ENCODE results near the gene NUDT3. TPM values are rescaled to one million over a fixed set of nuclear protein-coding genes. Genes with fewer than 3 reads are reported as not detected.

Gene NUDT3
- polyA plus RNA-seq, 1 donor: 29.6 TPM

DNA sequence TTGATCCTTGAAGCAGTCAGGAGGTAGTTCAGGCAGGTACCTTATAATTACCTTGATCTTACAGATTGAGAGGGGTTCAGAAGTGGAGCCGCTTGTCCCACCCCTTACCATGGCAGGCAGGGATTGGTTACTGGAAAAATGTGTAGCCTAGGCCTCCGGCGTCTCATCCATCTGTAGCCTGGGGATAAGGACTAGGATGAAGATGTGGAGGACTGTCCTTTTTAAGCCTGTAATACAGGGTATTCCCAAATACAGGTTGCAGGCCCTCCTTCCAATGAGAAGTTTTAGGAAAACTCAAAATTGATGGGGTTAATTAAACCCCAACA, 153.0 kb downstream of the NUDT3 start:
- DNase-seq (ENCODE audit: low read depth): no peak

DNA sequence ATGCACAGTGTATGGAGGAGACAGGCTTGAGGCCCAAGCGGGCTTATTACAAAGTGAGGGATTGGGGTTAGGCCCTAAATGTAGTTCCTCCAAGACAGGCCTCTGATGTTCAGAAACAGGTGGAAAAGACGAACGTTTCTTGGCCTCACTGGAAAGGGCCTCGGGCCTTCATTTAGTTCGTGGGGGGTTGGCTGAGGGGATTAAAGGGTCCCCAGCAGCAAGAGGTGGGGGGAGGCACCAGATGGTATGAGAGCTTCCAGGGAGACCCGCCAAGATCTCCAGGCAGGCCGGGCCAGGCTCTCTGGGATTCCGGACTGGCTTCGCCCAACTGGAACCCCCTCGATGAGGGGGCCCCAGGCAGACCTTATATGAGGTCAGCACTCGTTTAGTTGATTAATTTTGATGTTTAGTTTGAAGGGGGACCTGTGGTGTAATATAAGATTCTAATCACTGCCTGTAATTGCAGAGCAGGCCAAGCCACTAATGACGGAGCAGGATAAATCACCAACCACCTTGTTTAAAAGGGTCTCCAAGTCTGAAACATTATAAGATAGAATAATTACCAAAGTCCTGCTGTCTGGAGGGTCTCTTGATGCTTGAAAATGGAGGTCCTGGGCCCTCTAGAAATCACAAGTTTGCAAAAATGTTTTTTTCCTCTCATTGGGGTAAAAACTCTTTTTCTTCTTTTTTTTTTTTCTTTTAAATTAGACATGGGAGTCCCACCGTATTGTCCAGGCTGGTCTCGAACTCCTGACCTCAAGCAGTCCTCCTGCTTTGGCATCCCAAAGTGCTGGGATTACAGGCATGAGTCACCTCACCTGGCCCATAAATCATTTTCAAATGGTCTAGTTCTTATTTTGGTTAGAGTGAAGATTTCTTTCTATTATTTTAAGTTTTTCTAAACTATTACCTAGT, 153.6 kb downstream of the NUDT3 start:
- DNase-seq (ENCODE audit: low read depth): no peak

DNA sequence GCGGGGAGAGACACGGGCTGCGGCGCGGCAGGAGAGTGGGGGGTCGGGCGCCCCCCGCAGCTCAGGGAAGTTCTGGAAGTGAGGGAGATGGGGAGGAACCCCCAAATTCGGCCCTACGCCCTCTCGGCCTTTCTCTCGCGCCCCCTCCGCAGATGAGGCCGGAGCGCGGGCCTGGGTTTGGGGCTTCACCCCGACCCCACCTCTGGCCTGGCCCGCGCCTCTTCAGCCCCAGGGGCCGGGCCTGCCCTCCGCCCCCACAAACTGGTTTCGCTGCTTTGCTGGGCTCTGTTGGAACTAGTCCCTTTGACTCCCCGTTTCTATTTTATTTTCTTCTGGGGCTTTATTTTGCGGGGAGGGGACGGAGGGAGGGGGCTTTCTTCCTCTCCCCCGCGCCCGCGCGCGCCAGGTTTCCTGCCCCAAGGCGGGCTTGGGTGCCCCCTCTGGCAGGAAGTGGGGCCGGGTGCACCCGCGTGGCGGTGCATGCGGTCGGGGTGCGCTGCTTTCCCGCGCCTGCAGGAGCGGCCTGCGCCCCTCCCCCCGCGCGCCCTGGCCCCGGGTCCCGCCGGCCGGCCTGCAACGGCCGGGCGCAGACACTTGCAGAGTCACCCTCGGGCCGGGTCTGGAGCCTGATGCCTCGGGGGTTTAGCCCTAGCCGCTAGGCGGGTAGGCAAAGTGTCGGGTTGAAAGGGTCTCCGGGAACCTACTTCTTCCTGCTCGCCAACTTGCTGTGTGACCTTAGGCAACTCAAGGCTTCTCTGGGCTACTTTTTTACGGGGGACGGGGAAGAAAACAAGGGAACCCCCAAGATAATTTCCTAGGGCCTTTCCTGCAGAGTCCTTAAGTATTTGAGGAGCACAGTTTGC, 154.5 kb downstream of the NUDT3 start:
- DNase-seq (ENCODE audit: low read depth): no peak

DNA sequence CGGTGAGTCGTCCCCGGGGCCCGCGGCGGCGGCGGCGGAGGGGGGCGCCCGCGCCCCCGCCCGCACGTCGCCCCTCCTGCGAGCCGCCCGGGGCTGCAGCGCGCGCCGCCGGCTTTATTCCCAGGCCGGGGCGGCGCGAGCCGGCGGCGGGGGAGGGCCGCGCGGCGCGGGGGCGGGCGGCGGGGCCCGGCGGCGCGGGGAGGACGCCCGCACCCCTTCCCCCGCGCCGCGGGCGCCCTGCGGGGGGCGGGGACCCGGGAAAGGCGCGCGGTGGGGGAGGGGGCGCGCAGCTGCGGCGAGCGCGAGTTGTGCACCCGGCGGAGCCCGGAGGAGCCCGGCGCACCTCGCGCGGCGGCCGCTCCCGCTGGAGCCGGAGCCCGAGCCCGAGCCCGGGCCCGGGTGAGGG, 155.2 kb downstream of the NUDT3 start:
- DNase-seq (ENCODE audit: low read depth): no peak

DNA sequence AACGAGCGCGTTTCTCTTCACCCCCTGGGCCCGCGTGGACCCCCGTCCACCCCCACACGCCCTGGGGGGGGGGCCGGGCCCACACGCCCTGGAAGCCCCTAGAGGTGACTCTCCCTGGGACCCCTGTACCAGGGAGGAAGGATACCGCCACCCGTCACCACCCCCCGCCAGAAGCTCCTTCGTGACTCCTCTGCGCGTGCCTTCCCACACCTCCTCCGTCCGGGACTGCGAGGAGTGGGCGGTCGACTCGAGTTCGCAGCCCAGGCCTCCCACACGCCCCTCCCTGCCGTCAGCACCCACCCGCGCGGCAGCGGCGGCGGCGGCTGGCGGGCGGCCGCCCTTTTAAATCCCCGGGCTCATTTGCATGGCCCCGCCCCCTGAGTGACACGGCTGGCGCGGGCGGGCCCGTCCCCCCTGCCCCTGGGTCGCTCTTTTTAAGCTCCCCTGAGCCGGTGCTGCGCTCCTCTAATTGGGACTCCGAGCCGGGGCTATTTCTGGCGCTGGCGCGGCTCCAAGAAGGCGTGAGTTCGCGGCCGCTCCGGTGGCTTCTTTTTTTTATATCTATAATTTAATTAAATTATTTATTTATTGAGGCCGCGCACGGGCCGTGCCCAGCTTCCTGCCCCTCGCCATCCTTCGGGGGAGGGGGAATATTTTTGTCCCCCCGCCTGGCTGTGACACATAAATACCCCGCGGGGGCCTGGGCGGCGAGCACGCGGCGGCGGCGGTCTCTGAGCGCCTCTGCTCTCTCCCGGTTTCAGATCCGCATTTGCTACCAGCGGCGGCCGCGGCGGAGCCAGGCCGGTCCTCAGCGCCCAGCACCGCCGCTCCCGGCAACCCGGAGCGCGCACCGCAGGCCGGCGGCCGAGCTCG, 155.8 kb downstream of the NUDT3 start, which contains the start of gene HMGA1:
HMGA1 (plus strand) TSS at position 431 of the 873 bp plus-strand sequence. CDS start 3,908 bp downstream, outside the sequence.
- DNase-seq (ENCODE audit: low read depth): no peak

DNA sequence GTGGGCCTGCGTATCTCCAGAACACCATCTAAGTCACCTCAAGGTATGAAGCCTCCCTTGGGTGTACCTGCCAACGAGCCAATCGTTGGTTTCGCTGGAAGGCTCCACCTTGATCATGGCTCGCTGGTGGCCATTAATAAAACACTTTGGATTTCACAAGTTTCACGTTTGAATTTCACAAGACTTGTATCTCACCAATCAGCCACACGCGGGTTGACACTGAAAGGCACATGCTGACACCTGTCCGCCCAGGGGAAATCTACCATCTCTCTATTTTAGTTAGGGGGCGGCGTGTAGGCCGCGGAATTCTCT, 156.4 kb downstream of the NUDT3 start:
- DNase-seq (ENCODE audit: low read depth): no peak

DNA sequence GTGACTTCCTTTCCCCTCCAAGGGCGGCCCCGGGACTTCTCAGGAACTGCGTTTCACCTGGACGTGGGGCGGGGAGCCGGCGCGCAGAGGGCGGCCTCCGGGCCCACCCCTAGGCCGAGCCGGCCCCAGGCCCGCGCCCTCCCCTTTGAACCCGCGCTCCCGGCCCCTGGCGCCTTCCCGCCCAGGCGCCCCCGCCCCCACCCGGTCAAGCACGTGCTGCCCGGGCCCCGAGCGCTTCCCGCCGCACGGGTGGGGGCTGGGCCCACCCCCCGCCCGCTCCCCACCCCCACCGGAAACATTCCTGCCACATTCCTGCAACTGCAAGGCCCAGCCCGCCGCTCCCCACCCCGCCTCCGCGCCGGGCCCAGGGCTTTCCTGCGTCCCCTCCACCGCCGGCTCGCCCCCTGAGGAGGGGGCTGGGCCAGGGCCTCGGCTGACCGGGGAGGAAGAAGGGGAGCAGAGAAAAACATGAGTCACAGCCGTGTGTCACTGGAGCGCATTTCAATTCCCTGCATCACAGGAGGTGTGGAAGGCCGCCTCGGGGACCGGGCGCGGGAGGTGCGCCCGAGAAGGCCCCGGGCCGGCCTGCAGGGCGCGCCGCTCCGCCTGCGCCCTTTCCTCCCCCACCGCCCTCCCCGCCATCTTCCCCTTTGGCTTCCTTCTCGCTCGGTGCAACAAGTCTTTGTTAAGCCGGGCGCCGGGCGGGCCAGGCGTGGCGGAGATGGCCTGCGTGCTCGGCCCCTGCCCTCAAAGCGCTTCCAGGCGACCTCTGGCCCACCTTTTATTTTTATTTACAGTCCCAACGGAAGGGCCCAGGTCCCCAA, 156.9 kb downstream of the NUDT3 start:
- DNase-seq (ENCODE audit: low read depth): no peak

DNA sequence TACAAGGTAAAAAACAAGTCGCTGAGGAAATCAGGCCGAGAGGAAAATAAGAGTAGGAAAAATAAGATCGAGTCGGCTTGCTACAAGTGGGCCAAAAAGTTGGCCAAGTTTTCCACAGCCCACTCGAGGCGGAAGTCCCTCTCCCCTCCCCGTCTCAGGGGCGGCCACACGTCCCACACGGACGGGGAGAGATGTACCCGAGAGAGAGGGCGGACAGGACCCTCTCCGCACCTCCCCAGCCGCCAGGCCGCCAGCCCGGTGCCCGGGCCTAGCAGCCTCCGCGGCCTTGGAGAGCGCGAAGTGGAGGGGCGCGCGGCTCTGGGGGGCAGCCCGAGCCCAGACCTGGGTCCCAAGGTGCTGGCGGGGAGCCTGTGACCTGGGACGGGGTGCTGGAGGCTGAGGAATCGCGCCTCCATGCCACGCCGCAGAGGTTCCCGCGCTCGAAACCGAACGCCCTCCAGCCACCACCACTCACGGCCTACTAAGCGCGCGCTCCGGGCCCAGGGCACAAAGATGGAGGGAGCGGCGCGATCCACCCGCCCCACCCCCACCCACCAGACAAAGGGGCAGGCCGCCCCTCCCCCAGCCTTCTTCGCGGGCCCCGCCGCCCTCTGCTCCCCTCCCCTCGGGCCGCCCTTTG, 157.7 kb downstream of the NUDT3 start:
- no peak for DNase-seq (ENCODE audit: low read depth)

DNA sequence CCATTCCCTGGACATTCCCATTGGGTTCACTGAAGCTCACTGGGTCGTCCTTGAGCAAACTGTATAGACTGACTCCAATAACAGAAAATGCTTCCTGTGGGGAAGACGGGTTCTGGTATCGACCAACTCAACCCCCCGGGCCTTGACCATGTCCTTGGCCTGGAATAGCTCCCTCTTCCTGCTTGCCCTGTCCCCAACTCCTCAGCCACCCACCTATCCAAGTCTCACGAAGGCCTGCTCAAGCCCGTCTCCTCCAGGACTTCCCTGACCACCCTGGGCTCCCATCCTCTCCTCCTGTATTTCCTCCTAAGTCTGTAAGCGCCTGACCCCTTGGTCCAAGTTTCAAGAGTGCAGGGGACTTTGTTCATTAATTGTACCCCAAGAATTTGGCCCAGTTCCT, 158.6 kb downstream of the NUDT3 start:
- DNase-seq (ENCODE audit: low read depth): no peak

DNA sequence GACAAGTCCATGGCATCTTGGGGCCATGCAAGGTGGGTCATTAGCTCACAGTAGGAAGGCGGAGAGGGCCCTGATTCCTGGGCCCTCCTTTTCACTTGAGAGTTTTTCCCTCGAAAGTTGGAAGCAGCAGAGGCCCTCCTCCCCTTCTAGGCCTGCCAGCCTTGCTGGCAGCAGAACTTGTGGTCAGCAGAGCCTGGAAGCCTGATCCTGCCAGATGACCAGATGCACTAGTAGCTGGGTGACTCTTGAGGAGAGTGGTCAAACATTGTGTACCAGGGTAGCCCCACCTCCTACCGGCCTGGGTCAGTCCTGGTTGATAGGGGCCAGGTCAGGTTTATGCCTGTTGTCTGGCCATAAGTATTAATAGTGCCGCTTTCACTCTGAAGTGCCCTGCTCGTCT, 159.6 kb downstream of the NUDT3 start:
- DNase-seq (ENCODE audit: low read depth): no peak

DNA sequence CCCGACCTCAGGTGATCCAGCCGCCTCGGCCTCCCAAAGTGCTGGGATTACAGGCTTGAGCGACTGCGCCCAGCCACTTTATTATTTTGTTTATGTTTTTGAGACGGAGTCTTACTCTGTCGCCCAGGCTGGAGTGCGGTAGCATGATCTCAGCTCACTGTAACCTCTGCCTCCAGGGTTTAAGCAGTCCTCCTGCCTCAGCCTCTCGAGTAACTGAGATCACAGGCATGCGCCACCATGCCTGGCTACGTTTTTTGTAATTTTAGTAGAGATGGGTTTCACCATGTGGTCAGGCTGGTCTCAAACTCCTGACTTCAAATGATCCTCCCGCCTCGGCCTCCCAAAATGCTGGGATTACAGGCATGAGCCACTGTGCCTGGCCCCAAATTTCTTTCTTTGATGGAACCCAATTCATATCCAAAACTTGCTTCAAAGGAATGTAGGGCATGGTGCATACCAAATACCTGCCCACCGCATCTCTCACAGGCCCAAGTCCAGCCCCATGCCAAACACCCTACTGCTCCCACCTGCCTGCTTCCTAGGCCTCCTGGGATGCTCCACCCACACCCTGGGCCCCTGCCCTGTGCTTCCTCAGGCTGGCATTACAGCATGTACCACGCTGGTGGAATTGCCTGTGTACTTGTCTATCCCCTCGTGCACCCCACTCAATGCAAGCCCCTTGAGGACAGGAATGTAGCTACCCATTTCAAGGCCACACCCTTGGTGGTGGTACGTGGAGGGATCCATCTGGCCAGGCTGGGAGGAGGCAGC, 160.7 kb downstream of the NUDT3 start:
- DNase-seq (ENCODE audit: low read depth): no peak

DNA sequence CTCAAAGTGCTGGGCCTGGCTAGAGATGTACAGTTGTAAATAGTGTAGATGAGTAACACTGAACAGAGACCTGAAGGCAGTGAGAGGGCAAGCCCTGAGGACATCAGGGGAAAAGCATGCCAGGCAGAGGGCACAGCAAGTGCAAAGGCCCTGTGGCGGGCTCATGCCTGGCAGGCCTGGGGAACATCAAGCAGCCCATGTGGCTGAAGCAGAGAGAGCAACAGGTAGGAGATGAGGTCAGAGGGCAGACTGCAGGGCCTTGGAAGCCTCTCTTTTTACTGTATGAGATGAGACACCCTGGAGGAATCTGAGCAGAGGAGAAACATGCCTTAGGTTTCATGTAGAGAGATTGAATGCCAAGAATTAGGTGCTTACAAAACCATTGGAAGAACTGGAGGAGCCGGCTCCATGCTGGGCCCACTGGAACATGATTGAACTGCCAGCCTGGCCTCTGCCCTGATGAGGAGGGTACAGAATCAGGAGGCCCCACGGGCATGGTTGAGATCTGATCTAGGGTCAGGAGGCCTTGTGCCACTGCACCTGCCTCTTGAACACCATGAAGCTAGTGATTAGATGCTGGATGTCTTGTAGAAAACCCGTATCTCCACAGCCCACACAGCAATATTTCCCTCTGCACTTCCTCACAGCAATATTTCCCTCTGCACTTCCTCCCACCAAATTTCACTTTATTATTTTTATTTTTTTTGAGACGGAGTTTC, 161.7 kb downstream of the NUDT3 start:
- no peak for DNase-seq (ENCODE audit: low read depth)

DNA sequence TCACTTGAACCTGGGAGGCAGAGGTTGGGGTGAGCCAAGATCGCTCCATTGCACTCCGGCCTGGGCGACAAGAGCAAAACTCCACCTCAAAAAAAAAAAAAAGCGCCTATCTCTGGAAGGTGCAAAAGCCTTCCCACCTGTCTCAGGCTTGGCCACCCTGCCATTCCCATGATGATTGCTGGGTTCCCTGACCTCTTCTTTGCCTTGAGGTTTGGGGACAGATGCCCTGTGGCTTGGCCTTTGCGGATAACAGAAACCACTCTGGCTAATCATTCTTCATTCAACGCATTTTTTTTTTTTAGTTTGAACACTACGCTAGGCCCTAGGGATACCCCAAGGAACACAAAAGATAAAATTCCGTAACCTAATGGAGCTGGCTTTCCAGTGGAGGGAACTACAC, 162.6 kb downstream of the NUDT3 start:
- no peak for DNase-seq (ENCODE audit: low read depth)

Other genes with a start within 250 kb of the NUDT3 start
- 2.2 TPM for gene GRM4, start 246.6 kb downstream of the NUDT3 start, polyA plus RNA-seq (ENCODE audit: insufficient read length)
- gene HMGA1, start 155.8 kb downstream of the NUDT3 start, polyA plus RNA-seq (ENCODE audit: insufficient read length): 110 TPM
- 7.6 TPM for gene SMIM29, start 143.7 kb downstream of the NUDT3 start, polyA plus RNA-seq (ENCODE audit: insufficient read length)
- 1,953 TPM for gene RPS10, start 33.4 kb upstream of the NUDT3 start, polyA plus RNA-seq (ENCODE audit: insufficient read length)
- gene PACSIN1, start 73.4 kb upstream of the NUDT3 start, polyA plus RNA-seq (ENCODE audit: insufficient read length): 1.1 TPM
- 0.14 TPM for gene SPDEF, start 163.7 kb upstream of the NUDT3 start, polyA plus RNA-seq (ENCODE audit: insufficient read length)

All from forelimb muscle (tissue), 1 donor.